ENCODE measurements around the gene NRIP1. TPM values are rescaled to one million over a fixed set of nuclear protein-coding genes. Genes with fewer than 3 reads are reported as not detected.

NRIP1 gene
- total RNA-seq, 6 experiments from 2014 or later: 39.1 to 56.6 (median 52.3) TPM

- H3K4me3 Mint-ChIP-seq: no peak overlapping the region
- no peaks in the 10 kb centered on the region for H3K36me3 Mint-ChIP-seq (ENCODE audit: low read depth)
- peaks cover 1% of the 10 kb centered on the region for H3K27me3 Mint-ChIP-seq (ENCODE audit: insufficient read depth)
- TF ChIP-seq CTCF (IDR thresholded peaks at IDR 0.05): no peak
- H3K27ac Mint-ChIP-seq: no peak overlapping the region
- no peaks in the 10 kb centered on the region for H3K9me3 Mint-ChIP-seq
- H3K4me1 Mint-ChIP-seq (ENCODE audit: low read depth): no peaks in the 10 kb centered on the region
- no peak for DNase-seq
Observed at GRCh38 chr21:15078180-15078579, 13.4 kb upstream of the NRIP1 start.

- no peaks in the 10 kb centered on the region for H3K36me3 Mint-ChIP-seq (ENCODE audit: low read depth)
- H3K27ac Mint-ChIP-seq: no peak overlapping the region
- no peaks in the 10 kb centered on the region for H3K9me3 Mint-ChIP-seq
Observed at GRCh38 chr21:15077529-15078145, 12.8 kb upstream of the NRIP1 start.

GRCh38 chr21:15076730-15077129, 11.9 kb upstream of the NRIP1 start:
- no peak for DNase-seq
- Mint-ChIP-seq H3K4me3 (no peak overlapping the region), H3K9me3 (no peaks in the 10 kb centered on the region), H3K36me3 (ENCODE audit: low read depth) (no peaks in the 10 kb centered on the region), H3K27ac (no peak overlapping the region), H3K27me3 (ENCODE audit: insufficient read depth) (peaks cover 1% of the 10 kb centered on the region), H3K4me1 (ENCODE audit: low read depth) (no peaks in the 10 kb centered on the region)
- no peak for TF ChIP-seq CTCF (IDR thresholded peaks at IDR 0.05)

More at GRCh38 chr21:15077529-15078145, 12.8 kb upstream of the NRIP1 start:
- no peaks in the 10 kb centered on the region for H3K4me1 Mint-ChIP-seq (ENCODE audit: low read depth)
- peaks cover 1% of the 10 kb centered on the region for H3K27me3 Mint-ChIP-seq (ENCODE audit: insufficient read depth)
- no peak for DNase-seq
- no peak overlapping the region for H3K4me3 Mint-ChIP-seq
- TF ChIP-seq CTCF (IDR thresholded peaks at IDR 0.05): no peak

GRCh38 chr21:15071009-15071408, 6.2 kb upstream of the NRIP1 start:
- no peak overlapping the region for H3K27ac Mint-ChIP-seq
- no peaks in the 10 kb centered on the region for H3K36me3 Mint-ChIP-seq (ENCODE audit: low read depth)
- no peak for TF ChIP-seq CTCF (IDR thresholded peaks at IDR 0.05)
- no peaks in the 10 kb centered on the region for H3K9me3 Mint-ChIP-seq
- H3K27me3 Mint-ChIP-seq (ENCODE audit: insufficient read depth): peaks cover 1% of the 10 kb centered on the region; the same call in 1 of the 2 replicates
- H3K4me3 Mint-ChIP-seq: no peak overlapping the region
- no peak for DNase-seq
- no peaks in the 10 kb centered on the region for H3K4me1 Mint-ChIP-seq (ENCODE audit: low read depth)

- no peaks in the 10 kb centered on the region; the same call in 1 of the 2 replicates for H3K27me3 Mint-ChIP-seq (ENCODE audit: insufficient read depth)
- peaks cover 17% of the 10 kb centered on the region for H3K4me1 Mint-ChIP-seq (ENCODE audit: low read depth)
- peak overlapping the region; percentile 95 for H3K4me3 Mint-ChIP-seq
- DNase-seq: no peak
- H3K9me3 Mint-ChIP-seq: no peaks in the 10 kb centered on the region; the same call in 1 of the 2 replicates
- H3K36me3 Mint-ChIP-seq (ENCODE audit: low read depth): peaks cover 17% of the 10 kb centered on the region
- no peak for TF ChIP-seq CTCF (IDR thresholded peaks at IDR 0.05)
- peak overlapping the region; percentile 88 for H3K27ac Mint-ChIP-seq
Observed at GRCh38 chr21:15066123-15066575, 1.3 kb upstream of the NRIP1 start.
